PC-9 (cell line): ENCODE data around the gene SETBP1. TPM values are rescaled to one million over a fixed set of nuclear protein-coding genes. Genes with fewer than 3 reads are reported as not detected.
"Not testable (repeated sequence)": the region's sequence is repeated elsewhere in the genome, so short reads cannot be mapped to it uniquely, and the experiment has no call there.

Source experiments
- BruUV-seq: library from RNA; stranded (reverse); fragments of 400-500 nt; replicated peaks from 2 replicates; lab custom pipeline; 2021; lab: Mats Ljungman, UMichigan
- CTCF ChIA-PET: fragments of 300-600 bp; sonication (Branson Sonifier 250); formaldehyde crosslinking; loops from one replicate; lab custom pipeline; 2022; ENCODE audit warnings: antibody characterized with exemption; lab: Charles Lee
- POLR2A ChIA-PET: fragments of 300-600 bp; sonication (Branson Sonifier 250); formaldehyde crosslinking; loops from one replicate; lab custom pipeline; 2022; ENCODE audit warnings: antibody characterized with exemption; ENCODE audit not compliant: unreplicated experiment; lab: Charles Lee
- DNase-seq, 2 experiments: peaks; one replicate each; pipeline versions ENCODE4 v3.0.0 to v3.0.0-alpha.2; 2015 to 2022; ENCODE audit warnings: mixed read lengths in 1 of 2
- H2AFZ ChIP-seq: fragments of 200-600 bp; sonication (generic); 2 replicates; pipeline ENCODE4 v1.8.1; 2017; ENCODE audit warnings: antibody characterized with exemption
- H3F3A ChIP-seq: fragments of 200-600 bp; sonication (generic); 2 replicates; pipeline ENCODE4 v1.8.1; 2017; ENCODE audit warnings: antibody characterized with exemption, mild to moderate bottlenecking, low read depth; ENCODE audit not compliant: insufficient read depth
- H3K27ac ChIP-seq: fragments of 200-600 bp; sonication (generic); 2 replicates; pipeline ENCODE4 v1.6.1; 2016; ENCODE audit warnings: mixed run types
- H3K27me3 ChIP-seq: fragments of 200-600 bp; sonication (generic); 2 replicates; pipeline ENCODE4 v1.6.1; 2016; ENCODE audit warnings: low read depth, mixed run types; ENCODE audit not compliant: insufficient read depth
- H3K36me3 ChIP-seq: fragments of 200-600 bp; sonication (generic); 2 replicates; pipeline ENCODE4 v1.6.1; 2016; ENCODE audit warnings: low read depth, mixed run types
- H3K4me1 ChIP-seq: fragments of 200-600 bp; sonication (generic); replicated peaks from 2 replicates; pipeline ENCODE4 v1.6.1; 2016; ENCODE audit warnings: mixed run types; ENCODE audit not compliant: insufficient read depth
- H3K4me2 ChIP-seq: fragments of 200-600 bp; sonication (generic); 2 replicates; pipeline ENCODE4 v1.6.1; 2017; ENCODE audit warnings: mixed run types
- H3K4me3 ChIP-seq: fragments of 200-600 bp; sonication (generic); 2 replicates; pipeline ENCODE4 v1.6.1; 2016; ENCODE audit warnings: mixed run types
- H3K79me2 ChIP-seq: fragments of 200-600 bp; sonication (generic); 2 replicates; pipeline ENCODE4 v1.6.1; 2017; ENCODE audit warnings: low read depth, mixed run types
- H3K9me2 ChIP-seq: fragments of 200-600 bp; sonication (generic); 2 replicates; pipeline ENCODE4 v1.8.1; 2017; ENCODE audit warnings: mild to moderate bottlenecking; ENCODE audit not compliant: insufficient read depth
- H3K9me3 ChIP-seq: fragments of 200-600 bp; sonication (generic); 2 replicates; pipeline ENCODE4 v1.8.1; 2016; ENCODE audit warnings: low read depth; ENCODE audit not compliant: insufficient read depth
- H4K20me1 ChIP-seq: fragments of 200-600 bp; sonication (generic); 2 replicates; pipeline ENCODE4 v1.8.1; 2017; ENCODE audit not compliant: insufficient read depth
- CTCF ChIP-seq: fragments of 200-600 bp; sonication (generic); conservative IDR thresholded peaks from 2 replicates; pipeline ENCODE4 v1.6.1; 2017; ENCODE audit warnings: mixed run types, antibody characterized with exemption, mild to moderate bottlenecking, moderate library complexity
- EZH2 ChIP-seq: fragments of 200-600 bp; sonication (generic); IDR thresholded peaks from 2 replicates; pipeline ENCODE4 v1.8.0; 2017; ENCODE audit warnings: antibody characterized with exemption, low read depth
- intact Hi-C: fragments of 100-400 bp; cut with micrococcal nuclease; formaldehyde crosslinking; loops from one replicate; pipeline ENCODE4 v1.10.0; 2022; ENCODE audit not compliant: unreplicated experiment
- total RNA-seq: library from RNA; stranded (reverse); gene quantifications from 2 replicates; pipeline ENCODE4 v1.2.3, GENCODE V29; 2021

Gene SETBP1
- total RNA-seq, 1 experiment from 2014 or later = 9.0 TPM

- Histone ChIP-seq H3K4me3 (no peak overlapping the region), H2AFZ (no peak overlapping the region), H3K27ac (no peak overlapping the region), H3K9me3 (no peaks in the 10 kb centered on the region), H3K4me1 (peaks cover 22% of the 10 kb centered on the region), H3K36me3 (no peaks in the 10 kb centered on the region), H3K27me3 (no peaks in the 10 kb centered on the region), H3K4me2 (no peak overlapping the region), H3K79me2 (no peaks in the 10 kb centered on the region), H3F3A (no peaks in the 10 kb centered on the region), H4K20me1 (no peaks in the 10 kb centered on the region), H3K9me2 (no peaks in the 10 kb centered on the region)
- no TSS peak for BruUV-seq
- ChIA-PET POLR2A (no interaction called here), CTCF (no interaction called here)
- no peak for DNase-seq
- intact Hi-C loops = no loop called here
- no peak for TF ChIP-seq EZH2
- no peak for TF ChIP-seq CTCF
These were observed 38.9 kb downstream of the SETBP1 start for GRCh38 chr18:44719519-44720060.

GRCh38 chr18:44721748-44722147, 41.1 kb downstream of the SETBP1 start:
- POLR2A ChIA-PET = interaction anchor here (0.7 kb wide), 1 partner anchor 87 kb away, joined by 9 read pairs; no protein-coding TSS in a partner anchor
- peaks cover 27% of the 10 kb centered on the region for H3K4me1 ChIP-seq
- CTCF ChIA-PET, H3F3A ChIP-seq, H3K4me2 ChIP-seq, intact Hi-C loops, H3K36me3 ChIP-seq, H3K9me3 ChIP-seq, H3K27ac ChIP-seq, H3K4me3 ChIP-seq, H4K20me1 ChIP-seq, H3K79me2 ChIP-seq, BruUV-seq, DNase-seq, H3K27me3 ChIP-seq, H3K9me2 ChIP-seq, H2AFZ ChIP-seq: not testable (repeated sequence)

- no peaks in the 10 kb centered on the region for H3K9me2 ChIP-seq
- TF ChIP-seq EZH2 = no peak
- TF ChIP-seq CTCF = no peak
- no peak overlapping the region for H3K4me2 ChIP-seq
- H4K20me1 ChIP-seq = no peaks in the 10 kb centered on the region
- CTCF ChIA-PET = no interaction called here
- H3K4me1 ChIP-seq = peaks cover 25% of the 10 kb centered on the region
- no peaks in the 10 kb centered on the region for H3K79me2 ChIP-seq
- POLR2A ChIA-PET = no interaction called here
- no peaks in the 10 kb centered on the region for H3K9me3 ChIP-seq
- no peaks in the 10 kb centered on the region for H3K27me3 ChIP-seq
- intact Hi-C loops = no loop called here
- BruUV-seq = no TSS peak
- DNase-seq = no peak
- no peak overlapping the region for H3K27ac ChIP-seq
- 0 out of 2 replicates have a peak, but pooled peaks cover 4% of the 10 kb centered on the region for H3F3A ChIP-seq
- H3K36me3 ChIP-seq = no peaks in the 10 kb centered on the region
- H3K4me3 ChIP-seq = no peak overlapping the region
- H2AFZ ChIP-seq = no peak overlapping the region
These were observed 42.7 kb downstream of the SETBP1 start for GRCh38 chr18:44723411-44723810.
